HG02852 (cell line): ENCODE measurements around the gene CXorf58.
A peak's percentile ranks its signal among the peaks of the same experiment; 100 is the strongest.
"Not testable (repeated sequence)": the region's sequence is repeated elsewhere in the genome, so short reads cannot be mapped to it uniquely, and the experiment has no call there.

Experiments
- ATAC-seq: cut with Tn5 transposase; IDR thresholded peaks from one replicate; pipeline ENCODE4 v1.9.1; 2021; ENCODE audit warnings: mild to moderate bottlenecking, moderate library complexity; ENCODE audit not compliant: unreplicated experiment

Gene CXorf58

DNA sequence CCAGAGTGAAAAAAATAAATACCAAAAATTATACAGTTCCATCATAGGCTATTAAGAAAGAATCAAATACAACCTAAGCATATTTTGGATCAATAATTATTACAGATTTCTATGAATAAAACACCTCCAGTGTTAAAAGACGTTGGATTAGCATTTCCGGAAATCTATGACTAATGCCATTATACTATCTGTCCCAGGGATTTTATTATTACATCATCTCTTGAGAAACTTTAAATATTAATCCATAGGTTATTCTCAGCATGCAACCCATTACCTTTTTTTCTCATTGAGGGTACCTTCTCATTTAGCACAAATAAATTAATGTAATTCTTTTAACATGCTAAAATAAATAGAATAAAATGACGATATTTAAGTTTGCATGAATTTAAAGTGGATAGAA lies 44.6 kb downstream of the CXorf58 start:
- ATAC-seq, result no peak

DNA sequence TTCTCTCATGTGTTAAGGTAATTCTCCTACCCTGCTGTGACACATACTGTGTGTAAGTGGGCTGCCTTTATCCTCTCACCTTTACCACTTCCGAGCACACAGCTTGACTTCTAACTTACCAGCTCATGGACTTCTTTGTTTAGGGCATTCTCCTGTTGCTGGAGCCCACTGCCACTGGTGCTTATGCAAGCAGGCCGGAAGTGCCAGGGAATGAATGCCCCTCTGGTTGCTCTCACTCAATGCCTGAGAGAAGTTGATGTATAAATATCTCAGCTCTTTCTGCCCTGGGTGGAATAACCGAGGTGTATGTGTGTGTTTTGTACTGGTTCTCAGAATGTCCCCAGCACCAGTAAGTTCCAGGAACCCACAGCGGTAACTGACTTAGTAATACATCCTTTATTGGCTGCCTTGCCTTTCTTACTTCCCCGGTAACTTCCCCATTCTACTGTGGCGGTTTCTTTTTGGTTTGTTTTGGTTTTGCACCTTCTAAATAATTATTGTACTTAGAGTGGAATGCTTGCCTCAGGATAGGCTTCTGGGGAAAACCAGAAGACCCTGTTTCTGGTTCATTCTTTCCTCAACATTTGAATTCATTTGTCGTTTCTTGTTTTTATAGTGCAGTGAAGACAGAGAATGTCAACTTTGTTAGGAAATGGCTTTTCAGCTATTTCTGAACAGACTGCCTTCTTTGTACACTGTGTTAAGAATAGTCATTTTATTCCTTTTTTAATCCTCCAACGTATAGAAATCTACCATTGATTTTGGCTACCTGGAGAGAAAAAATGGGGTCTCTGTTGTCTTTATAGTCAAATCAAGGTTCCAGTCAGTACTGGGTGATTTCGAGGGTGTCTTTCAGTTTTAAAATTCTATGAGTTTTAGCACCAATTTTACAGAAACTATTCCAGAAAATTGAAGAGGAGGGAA lies 45.4 kb downstream of the CXorf58 start:
- peak; percentile 96 for ATAC-seq

DNA sequence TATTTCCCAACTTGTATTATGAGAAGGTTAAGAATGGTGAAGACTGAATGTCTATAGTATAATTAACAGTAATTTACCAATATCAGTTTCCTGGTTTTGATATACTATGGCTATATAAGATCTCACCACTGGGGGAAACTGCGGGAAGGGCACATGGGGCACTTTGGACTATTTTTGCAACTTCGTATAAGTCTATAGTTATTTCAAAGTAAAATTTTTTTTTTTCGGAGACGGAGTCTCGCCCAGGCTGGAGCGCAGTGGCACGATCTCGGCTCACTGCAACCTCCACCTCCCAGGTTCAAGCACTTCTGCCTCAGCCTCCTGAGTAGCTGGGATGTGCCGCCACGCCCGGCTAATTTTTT lies 46.1 kb downstream of the CXorf58 start:
- no peak for ATAC-seq

DNA sequence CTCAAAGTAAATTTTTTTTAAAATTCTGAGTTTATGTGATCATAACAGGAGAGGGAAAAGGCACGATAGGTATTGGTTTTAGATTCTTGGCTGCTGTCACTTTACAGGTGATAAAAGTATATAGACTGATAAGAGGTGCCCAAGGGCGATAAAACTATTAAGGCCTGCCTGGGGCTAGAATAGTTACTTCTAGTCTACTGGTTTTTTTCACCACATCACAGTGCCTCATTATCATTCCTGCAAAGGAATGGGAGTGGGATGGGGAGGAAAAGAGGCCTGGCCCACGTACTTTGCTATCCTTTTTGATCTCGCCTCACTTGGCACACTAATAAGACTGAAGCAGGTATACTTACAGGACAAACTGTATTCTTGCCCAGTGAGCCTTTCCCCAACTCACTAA lies 46.6 kb downstream of the CXorf58 start:
- ATAC-seq, result no peak

DNA sequence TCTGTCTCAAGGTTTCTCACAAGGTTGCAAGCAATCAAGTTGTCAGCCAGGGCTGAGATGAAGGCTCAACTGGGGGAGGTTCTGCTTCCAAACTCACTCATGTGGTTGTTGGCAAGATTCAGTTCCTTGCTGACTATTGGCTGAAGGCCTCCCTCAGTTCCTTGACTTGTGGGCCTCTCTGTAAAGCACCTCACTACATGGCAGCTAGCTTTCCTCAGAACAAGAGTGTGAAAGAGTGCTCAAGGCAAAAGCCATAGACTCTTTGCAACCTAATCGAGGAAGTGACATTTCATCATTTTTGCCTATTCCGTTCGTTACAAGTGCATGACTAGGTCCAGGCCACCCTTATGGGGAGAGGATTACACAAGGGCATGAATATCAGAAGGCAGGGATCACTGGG lies 52.0 kb downstream of the CXorf58 start:
- no peak for ATAC-seq

DNA sequence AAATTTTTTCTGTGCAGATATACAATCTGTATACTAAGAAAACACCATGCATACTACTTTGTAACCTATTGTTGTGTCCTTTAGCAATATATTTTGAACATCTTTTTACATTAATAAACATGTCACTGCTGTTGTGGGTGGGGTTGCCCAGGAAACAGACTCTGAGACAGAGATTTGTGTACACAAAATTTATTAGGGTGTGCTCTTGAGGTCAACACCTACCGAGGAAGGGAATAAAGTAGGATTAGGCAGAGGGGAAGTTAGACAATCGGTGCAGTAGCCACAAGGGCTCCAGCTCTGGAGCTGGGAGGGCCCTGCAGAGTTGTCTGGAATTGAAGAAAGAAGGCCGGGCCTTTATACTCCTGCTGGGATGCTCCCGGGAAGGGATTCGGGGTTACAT lies 56.4 kb downstream of the CXorf58 start:
- ATAC-seq, result no peak

DNA sequence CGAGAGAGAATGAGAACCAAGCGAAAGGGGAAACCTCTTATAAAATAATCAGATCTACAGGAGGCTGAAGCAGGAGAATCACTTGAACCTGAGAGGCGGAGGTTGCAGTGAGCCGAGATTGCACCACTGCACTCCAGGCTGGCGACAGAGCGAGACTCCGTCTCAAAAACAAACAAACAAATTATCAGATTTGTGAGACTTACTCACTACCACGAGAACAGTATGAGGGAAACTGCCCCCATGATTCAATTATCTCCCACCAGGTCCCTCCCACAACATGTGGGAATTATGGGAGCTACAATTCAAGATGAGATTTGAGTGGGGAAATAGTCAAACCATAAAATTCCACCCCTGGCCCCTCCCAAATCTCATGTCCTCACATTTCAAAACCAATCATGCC lies 57.8 kb downstream of the CXorf58 start:
- ATAC-seq, result not testable (repeated sequence)

DNA sequence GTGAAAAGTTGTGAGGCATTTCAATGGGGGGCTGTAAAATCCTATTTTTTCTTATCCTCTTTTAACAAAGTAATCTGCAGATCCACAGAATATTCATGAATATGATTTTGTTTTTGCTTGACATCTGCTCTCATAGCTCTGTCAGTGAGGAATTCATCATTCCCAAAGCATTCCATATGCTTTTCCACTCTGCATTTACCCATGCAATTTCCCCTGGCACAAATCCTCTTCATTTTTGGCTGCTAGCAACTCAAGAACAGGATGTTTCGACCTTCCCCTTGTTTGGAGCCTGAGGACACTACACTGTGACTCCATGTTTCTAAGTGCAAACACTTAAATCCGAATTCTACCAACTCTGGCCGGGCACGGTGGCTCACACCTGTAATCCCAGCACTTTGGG lies 70.7 kb downstream of the CXorf58 start:
- ATAC-seq, result no peak

DNA sequence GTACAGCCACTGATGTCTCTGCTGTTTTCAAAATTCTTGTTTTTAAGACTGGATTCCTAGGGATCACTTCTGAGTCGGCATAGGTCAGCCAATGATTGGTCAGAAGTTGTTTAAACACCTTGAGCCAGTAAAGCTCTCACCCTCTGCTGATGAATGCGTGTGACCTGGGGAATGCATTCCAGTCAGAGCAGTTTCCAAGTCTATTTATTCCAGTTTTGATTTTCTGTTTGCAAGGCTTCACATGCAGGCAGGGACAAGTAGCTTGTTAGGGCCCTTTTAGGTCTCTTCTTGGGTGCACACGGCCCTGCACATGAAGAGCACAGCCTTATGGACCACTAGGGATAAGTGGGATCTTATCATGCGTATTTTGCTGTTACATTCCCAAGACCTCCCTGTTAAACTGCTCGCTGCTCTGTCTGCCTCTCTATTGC lies 72.2 kb downstream of the CXorf58 start:
- no peak for ATAC-seq

DNA sequence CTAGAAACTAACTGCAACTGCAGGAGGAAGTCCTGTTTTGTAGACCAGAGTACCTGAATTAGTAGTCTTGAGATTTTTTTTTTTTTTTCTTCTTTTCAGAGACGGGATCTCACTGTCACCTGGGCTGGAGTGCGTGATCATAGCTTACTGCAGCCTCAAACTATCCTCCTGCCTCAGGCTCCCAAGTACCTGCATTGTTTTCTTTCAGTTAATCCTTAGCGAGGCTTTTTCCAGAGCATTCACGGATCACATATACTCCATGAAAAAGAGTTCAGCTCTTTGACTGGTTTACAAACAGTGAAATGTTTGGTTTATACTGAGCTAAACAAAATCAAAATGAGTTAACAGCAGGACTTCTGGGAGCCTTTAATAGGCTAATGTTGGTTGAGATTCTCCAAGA lies 73.4 kb downstream of the CXorf58 start:
- ATAC-seq, result no peak

DNA sequence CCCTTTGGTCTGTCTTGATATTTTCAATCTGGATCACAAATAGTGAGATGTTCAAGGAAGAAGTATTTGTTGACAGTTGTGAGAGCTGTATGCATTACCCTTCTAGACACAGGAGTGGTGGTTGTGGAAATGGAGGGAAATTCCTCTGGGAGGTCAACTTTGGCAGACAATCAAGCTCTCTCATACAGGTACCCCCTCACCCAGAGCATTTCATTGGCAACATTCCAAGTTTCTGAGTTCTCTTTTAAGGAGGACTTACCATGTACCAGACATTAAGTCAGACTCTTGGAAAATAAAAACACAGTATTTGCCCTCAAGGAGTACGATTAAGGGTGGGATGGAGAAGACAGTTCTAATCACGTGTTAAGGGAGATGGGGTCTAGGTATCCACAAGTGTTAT lies 73.9 kb downstream of the CXorf58 start:
- no peak for ATAC-seq

DNA sequence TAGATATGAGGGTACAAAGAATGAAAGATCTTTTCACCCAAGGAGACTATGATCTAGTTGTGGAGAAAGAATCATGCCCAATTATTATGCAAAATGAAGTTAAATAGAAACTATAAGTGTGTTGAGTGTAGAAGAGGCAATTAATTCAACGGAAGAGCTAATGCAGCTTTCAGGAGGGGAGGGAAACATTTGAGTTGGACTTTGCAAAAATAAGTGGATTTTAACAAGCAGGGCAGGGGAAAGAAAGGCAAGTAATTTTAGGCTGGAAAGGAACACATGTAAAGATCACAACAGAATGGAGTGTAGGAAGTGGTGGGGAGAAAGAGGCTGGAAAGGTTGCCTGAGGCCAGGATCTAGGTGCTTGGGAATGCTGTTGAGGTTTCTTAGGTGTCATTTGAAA lies 75.1 kb downstream of the CXorf58 start:
- ATAC-seq, result no peak
